Measurements from ENCODE around the gene RELCH.

GRCh38 chr18:62321201-62321600, 134.1 kb downstream of the RELCH start:
- TF ChIP-seq, protein P1, sequence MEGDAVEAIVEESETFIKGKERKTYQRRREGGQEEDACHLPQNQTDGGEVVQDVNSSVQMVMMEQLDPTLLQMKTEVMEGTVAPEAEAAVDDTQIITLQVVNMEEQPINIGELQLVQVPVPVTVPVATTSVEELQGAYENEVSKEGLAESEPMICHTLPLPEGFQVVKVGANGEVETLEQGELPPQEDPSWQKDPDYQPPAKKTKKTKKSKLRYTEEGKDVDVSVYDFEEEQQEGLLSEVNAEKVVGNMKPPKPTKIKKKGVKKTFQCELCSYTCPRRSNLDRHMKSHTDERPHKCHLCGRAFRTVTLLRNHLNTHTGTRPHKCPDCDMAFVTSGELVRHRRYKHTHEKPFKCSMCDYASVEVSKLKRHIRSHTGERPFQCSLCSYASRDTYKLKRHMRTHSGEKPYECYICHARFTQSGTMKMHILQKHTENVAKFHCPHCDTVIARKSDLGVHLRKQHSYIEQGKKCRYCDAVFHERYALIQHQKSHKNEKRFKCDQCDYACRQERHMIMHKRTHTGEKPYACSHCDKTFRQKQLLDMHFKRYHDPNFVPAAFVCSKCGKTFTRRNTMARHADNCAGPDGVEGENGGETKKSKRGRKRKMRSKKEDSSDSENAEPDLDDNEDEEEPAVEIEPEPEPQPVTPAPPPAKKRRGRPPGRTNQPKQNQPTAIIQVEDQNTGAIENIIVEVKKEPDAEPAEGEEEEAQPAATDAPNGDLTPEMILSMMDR (IDR thresholded peaks at IDR 0.05) = no peak
- no peak for TF ChIP-seq POLR2AphosphoS5 (IDR thresholded peaks at IDR 0.05; ENCODE audit: low read depth, low read length)
- TF ChIP-seq SIN3A (IDR thresholded peaks at IDR 0.05; ENCODE audit: borderline replicate concordance, insufficient read depth, low read depth, low read length) = no peak

Measured in Panc1 (cell line).